Thyroid gland (tissue), 4 donors: ENCODE data around the gene SHANK3. TPM values are rescaled to one million over a fixed set of nuclear protein-coding genes. Genes with fewer than 3 reads are reported as not detected.
A peak's percentile ranks its signal among the peaks of the same experiment; 100 is the strongest.

ENCODE experiments used
- DNase-seq, 2 donors: peaks; one replicate each; pipeline ENCODE4 v3.0.0-alpha.2; 2019
- H3K27ac ChIP-seq, 3 donors: fragments of 200-600 bp; sonication (generic); 1 replicate in 2 of 3; 2 replicates in 1 of 3; pipeline ENCODE4 v1.5.1; 2016 to 2019; ENCODE audit warnings: mild to moderate bottlenecking in 1 of 3, moderate library complexity in 1 of 3
- H3K27me3 ChIP-seq: fragments of 200-600 bp; sonication (generic); one replicate; pipeline ENCODE4 v1.5.1; 2019
- H3K36me3 ChIP-seq, 2 donors: fragments of 200-600 bp; sonication (generic); one replicate each; pipeline ENCODE4 v1.5.1; 2016 to 2019
- H3K4me1 ChIP-seq, 2 donors: fragments of 200-600 bp; sonication (generic); one replicate each; pipeline ENCODE4 v1.5.1; 2017 to 2019
- H3K4me3 ChIP-seq, 3 donors: fragments of 200-600 bp; sonication (generic); replicated peaks in 1 of 3; 1 replicate in 2 of 3; 2 replicates in 1 of 3; pipeline ENCODE4 v1.5.1; 2016; ENCODE audit warnings: mild to moderate bottlenecking in 1 of 3
- H3K9me3 ChIP-seq: fragments of 200-600 bp; sonication (generic); one replicate; pipeline ENCODE4 v1.5.1; 2017
- POLR2A ChIP-seq, 2 donors: fragments of 450-650 bp; IDR thresholded peaks; one replicate each; pipeline ENCODE4 v1.6.1; 2017; ENCODE audit warnings: antibody characterized with exemption in 2 of 2, mild to moderate bottlenecking in 2 of 2, moderate library complexity in 1 of 2
- WGBS, 2 donors: methylation state at CpG; one replicate each; pipeline ENCODE4 v1.1.5; 2017; 5-methylcytosine and 5-hydroxymethylcytosine counted together
- intact Hi-C: fragments of 100-400 bp; cut with DNase I; formaldehyde crosslinking; loops from one replicate; pipeline ENCODE4 v1.15.1; 2023
- total RNA-seq, 4 donors: library from RNA; depleted of rRNA; stranded (reverse); fragments of >200 nt; gene quantifications; one replicate each; pipeline ENCODE4 v1.2.3, GENCODE V29; 2016
- TF ChIP-seq, protein P1 (sequence below), 6 experiments: fragments of 200-600 bp in 3 of 6; fragments of 450-650 bp in 3 of 6; sonication (generic) in 3 of 6; IDR thresholded peaks; one replicate each; pipeline ENCODE4 v1.5.1; 2016 to 2019; ENCODE audit warnings: antibody characterized with exemption in 6 of 6, mild to moderate bottlenecking in 2 of 6, inconsistent platforms in 1 of 6, moderate library complexity in 1 of 6

The SHANK3 gene
- total RNA-seq, 4 donors from 2014 or later, result 11.5 to 23.0 (median 17.7) TPM

DNA sequence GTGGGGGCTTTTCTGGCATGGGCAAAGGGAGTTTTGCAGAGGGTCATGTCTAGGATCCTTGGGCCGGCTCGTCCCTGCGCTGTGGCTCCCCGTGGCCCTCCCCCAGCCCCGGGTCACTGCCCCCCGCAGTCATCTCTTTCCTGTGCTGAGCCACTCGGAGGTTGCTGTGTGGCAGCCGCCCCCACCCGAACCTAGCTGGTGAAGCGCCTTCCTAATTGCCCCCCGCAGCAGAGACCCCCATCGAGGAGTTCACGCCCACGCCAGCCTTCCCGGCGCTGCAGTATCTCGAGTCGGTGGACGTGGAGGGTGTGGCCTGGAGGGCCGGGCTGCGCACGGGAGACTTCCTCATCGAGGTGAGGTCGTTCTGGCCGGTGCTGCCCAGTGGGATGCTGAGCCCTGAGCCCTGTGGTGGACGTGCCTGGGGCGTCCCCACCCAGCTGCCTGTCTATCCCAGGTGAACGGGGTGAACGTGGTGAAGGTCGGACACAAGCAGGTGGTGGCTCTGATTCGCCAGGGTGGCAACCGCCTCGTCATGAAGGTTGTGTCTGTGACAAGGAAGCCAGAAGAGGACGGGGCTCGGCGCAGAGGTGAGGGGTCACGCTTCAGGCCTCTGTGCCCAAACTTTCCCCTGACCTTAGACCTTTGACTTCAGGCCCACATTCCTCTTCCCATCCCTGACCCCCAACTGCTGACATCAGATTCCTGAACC, 32.0 kb downstream of the SHANK3 start:
- no peak for DNase-seq
- no peak overlapping the region for H3K4me3 ChIP-seq
- intact Hi-C loops, result no loop called here
- 86 to 94% methylated on average over 23 to 25 of the region's 37 CpGs for WGBS, 2 donors
- no peaks in the 10 kb centered on the region for H3K36me3 ChIP-seq
- no peak for TF ChIP-seq POLR2A (IDR thresholded peaks at IDR 0.05)
- TF ChIP-seq, protein P1, sequence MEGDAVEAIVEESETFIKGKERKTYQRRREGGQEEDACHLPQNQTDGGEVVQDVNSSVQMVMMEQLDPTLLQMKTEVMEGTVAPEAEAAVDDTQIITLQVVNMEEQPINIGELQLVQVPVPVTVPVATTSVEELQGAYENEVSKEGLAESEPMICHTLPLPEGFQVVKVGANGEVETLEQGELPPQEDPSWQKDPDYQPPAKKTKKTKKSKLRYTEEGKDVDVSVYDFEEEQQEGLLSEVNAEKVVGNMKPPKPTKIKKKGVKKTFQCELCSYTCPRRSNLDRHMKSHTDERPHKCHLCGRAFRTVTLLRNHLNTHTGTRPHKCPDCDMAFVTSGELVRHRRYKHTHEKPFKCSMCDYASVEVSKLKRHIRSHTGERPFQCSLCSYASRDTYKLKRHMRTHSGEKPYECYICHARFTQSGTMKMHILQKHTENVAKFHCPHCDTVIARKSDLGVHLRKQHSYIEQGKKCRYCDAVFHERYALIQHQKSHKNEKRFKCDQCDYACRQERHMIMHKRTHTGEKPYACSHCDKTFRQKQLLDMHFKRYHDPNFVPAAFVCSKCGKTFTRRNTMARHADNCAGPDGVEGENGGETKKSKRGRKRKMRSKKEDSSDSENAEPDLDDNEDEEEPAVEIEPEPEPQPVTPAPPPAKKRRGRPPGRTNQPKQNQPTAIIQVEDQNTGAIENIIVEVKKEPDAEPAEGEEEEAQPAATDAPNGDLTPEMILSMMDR (IDR thresholded peaks at IDR 0.05), result no peak
- H3K9me3 ChIP-seq, result no peaks in the 10 kb centered on the region
- H3K4me1 ChIP-seq, result peaks cover 7 to 10% of the 10 kb centered on the region in 2 donors
- H3K27ac ChIP-seq, result no peak overlapping the region
- H3K27me3 ChIP-seq, result no peaks in the 10 kb centered on the region

DNA sequence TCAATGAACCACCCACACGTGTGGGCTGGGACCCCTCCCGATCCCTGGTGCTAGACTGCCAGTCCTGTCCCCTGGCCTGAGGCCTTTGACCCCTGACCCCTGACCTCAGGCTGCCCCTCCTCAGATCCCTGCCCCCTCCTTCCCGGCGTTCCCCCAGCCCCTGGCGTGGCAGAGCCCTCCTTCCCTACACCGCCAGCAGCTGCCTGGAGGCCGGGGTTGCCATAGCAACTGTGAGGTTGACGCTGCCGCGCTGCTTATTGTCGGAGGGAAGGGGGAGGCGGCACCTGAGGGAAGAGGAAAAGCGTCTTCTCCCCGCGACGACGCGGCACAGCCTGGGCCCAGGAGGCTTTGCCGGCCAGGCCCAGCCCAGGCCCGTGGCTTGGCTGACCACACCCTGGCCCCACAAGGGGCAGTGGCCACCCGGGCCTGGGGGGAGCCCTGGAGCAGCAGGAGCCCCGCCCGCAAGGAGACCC, 32.6 kb downstream of the SHANK3 start:
- H3K36me3 ChIP-seq, result no peaks in the 10 kb centered on the region
- DNase-seq, result peak; percentile 76 to 85
- intact Hi-C loops, result no loop called here

DNA sequence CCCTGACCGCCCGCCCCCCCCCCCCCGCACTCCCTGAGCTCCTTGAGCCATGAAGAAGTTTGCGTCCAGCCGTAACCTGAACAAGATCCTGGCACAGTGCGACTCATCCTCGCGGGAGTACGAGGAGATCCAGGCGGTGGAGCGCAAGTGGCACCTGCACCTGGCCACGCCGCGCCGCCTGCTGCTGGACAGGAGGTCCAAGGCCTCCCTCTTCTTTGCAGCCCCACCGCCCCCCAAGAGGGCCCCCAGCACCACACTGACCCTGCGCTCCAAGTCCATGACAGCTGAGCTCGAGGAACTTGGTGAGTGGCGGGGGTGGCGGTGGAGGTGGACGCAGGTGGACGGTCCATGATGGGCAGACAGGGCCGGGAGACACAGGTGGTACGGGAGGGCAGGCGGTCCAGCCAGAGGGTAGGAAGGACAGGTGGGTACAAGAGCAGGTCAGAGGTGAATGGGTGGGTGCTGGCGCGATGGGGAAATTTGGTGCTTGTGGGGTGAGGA, 33.3 kb downstream of the SHANK3 start:
- WGBS, 2 donors, result 57 to 72% methylated on average over 15 to 22 of the region's 27 CpGs
- no peak overlapping the region for H3K27ac ChIP-seq
- no peaks in the 10 kb centered on the region for H3K36me3 ChIP-seq
- intact Hi-C loops, result no loop called here
- DNase-seq, result peak; percentile 64 to 69
- peaks cover 7 to 10% of the 10 kb centered on the region in 2 donors for H3K4me1 ChIP-seq
- no peaks in the 10 kb centered on the region for H3K27me3 ChIP-seq
- H3K4me3 ChIP-seq, result peak overlapping the region in 1 of 3 donors; percentile 4
- no peak for TF ChIP-seq POLR2A (IDR thresholded peaks at IDR 0.05)
- TF ChIP-seq, protein P1 (IDR thresholded peaks at IDR 0.05), result no peak
- no peaks in the 10 kb centered on the region for H3K9me3 ChIP-seq

More for the DNA sequence above, 32.6 kb downstream of the SHANK3 start:
- Histone ChIP-seq H3K4me1 (peaks cover 7 to 10% of the 10 kb centered on the region in 2 donors), H3K27ac (no peak overlapping the region), H3K27me3 (no peaks in the 10 kb centered on the region), H3K9me3 (no peaks in the 10 kb centered on the region), H3K4me3 (no peak overlapping the region)
- TF ChIP-seq, protein P1 (IDR thresholded peaks at IDR 0.05), result no peak
- TF ChIP-seq POLR2A (IDR thresholded peaks at IDR 0.05), result no peak
- WGBS, 2 donors, result 12 to 41% methylated on average over 6 to 13 of the region's 23 CpGs

DNA sequence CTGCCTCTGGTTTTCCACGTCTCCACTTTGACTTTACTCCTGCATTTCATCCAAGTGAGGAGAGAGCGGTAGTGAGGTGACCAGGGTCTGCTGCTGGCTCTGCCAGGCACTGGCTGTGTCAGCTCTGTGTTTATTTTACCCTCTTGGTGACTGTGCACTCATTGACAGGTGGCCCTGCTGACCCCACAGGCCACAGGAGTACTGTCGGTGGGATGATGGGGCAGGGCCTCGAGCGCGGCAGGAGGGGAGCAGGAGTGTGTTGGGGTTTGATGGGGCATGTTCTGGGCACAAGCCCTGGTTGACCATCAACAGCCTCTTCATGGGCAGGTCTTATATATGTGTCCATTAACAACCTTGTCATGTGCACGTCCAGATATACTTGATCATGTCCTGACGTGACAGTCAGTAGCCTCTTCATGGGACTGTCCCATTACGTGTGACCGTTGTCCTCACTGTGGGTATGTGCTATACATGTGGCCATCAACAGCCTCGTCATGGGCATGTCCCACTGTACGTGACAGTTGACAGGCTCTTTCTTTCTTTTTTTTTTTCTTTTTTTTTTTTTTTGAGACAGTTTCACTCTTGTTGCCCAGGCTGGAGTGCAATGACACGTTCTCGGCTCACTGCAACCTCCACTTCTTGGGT, 34.0 kb downstream of the SHANK3 start:
- H3K27me3 ChIP-seq, result no peaks in the 10 kb centered on the region
- H3K4me3 ChIP-seq, result no peak overlapping the region
- peaks cover 7 to 10% of the 10 kb centered on the region in 2 donors for H3K4me1 ChIP-seq
- WGBS, 2 donors, result 89 to 95% methylated on average over 14 of the region's 14 CpGs
- DNase-seq, result no peak
- no peaks in the 10 kb centered on the region for H3K9me3 ChIP-seq
- intact Hi-C loops, result no loop called here
- H3K36me3 ChIP-seq, result no peaks in the 10 kb centered on the region
- TF ChIP-seq, protein P1 (IDR thresholded peaks at IDR 0.05), result no peak
- no peak for TF ChIP-seq POLR2A (IDR thresholded peaks at IDR 0.05)
- no peak overlapping the region for H3K27ac ChIP-seq

DNA sequence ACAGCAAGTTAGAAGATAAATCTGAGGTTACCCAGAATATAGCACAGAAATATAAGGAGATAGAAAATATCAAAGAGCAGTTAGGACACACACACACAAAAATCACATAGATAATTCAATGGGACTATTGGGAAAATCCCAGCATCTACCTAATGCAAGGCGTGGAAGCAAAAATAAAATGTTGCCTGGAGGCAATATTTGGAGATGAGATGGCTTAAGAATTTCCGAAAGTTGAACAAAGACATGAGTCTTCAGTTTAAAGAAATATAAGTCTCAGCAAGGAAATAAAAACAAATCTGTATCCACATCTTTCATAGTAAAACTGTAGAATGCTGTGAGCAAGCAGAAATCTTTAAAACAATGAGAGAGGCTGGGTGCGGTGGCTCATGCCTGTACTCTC, 35.9 kb downstream of the SHANK3 start:
- Histone ChIP-seq H3K36me3 (no peaks in the 10 kb centered on the region), H3K27me3 (no peaks in the 10 kb centered on the region), H3K27ac (no peak overlapping the region), H3K9me3 (no peaks in the 10 kb centered on the region), H3K4me3 (no peak overlapping the region), H3K4me1 (peaks cover 7 to 10% of the 10 kb centered on the region in 2 donors)
- intact Hi-C loops, result no loop called here
- 87 to 94% methylated on average over 3 of the region's 3 CpGs for WGBS, 2 donors
- DNase-seq, result no peak
- TF ChIP-seq, protein P1 (IDR thresholded peaks at IDR 0.05), result no peak
- no peak for TF ChIP-seq POLR2A (IDR thresholded peaks at IDR 0.05)
